HG03432 (cell line): Measurements from ENCODE around the gene ESPNL.

ENCODE experiments used
- ATAC-seq: cut with Tn5 transposase; IDR thresholded peaks from one replicate; pipeline ENCODE4 v1.9.1; 2021; ENCODE audit warnings: mild to moderate bottlenecking, moderate library complexity; ENCODE audit not compliant: unreplicated experiment

The ESPNL gene

DNA sequence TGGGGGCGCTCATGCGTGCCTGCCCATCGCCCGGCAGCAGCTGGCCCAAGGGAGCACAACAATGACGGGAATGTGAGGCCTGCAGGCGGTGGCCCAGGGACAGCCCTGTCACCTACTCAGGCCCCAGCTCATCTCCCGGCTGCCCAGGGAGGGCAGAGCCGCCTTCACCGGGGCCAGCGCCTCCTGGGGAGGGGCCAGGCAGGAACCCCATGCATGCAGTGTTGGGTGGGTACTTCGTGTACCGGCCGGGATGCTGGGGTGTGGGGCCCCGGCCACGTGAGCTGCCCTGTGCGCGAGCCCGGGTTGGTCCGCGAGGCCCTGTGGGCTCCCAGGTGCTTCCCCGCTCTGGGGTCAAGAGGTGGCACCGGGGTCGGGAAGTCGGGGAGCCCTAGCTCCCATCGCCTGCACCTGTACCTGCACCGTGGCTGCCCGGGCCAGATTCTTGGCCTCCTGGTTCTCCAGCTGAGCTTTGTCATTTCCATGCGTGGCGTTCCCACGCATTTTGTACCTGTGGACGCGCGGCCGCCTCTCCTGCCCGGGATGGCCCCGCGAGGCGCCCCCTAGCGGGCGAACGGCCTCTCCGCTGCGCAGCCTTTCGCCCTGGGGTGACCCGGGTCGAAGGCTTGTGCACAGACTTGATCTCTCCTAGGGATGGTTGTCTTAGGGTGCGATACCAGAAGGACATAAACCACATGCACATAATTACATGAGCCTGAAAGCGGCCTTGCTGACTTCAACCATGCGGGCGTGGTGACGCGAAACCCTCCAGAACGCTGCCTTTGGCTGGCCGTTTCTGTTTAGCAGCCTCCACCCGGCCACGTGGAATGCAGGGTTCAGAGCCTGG is 39.3 kb downstream of the ESPNL start:
- no peak for ATAC-seq

DNA sequence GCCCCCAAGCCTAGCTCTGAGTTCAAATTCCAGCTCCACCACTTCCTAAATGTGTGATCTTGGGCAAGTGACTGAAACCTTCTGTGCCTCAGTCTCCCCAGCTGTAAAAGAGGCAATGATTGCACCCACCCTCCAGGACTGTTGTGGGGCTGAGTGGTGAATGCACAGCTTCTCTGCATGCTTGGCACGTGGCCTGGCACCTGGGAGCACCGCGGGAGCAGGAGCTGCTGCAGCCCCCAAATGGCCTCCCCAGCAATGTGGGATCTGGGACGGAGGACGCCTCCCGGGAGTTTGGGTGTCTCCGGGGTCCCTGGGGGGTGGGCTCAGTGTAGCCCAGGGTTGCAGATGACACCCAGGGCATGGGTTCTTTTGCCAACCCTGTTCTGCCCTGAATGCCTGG is 39.9 kb downstream of the ESPNL start:
- no peak for ATAC-seq

DNA sequence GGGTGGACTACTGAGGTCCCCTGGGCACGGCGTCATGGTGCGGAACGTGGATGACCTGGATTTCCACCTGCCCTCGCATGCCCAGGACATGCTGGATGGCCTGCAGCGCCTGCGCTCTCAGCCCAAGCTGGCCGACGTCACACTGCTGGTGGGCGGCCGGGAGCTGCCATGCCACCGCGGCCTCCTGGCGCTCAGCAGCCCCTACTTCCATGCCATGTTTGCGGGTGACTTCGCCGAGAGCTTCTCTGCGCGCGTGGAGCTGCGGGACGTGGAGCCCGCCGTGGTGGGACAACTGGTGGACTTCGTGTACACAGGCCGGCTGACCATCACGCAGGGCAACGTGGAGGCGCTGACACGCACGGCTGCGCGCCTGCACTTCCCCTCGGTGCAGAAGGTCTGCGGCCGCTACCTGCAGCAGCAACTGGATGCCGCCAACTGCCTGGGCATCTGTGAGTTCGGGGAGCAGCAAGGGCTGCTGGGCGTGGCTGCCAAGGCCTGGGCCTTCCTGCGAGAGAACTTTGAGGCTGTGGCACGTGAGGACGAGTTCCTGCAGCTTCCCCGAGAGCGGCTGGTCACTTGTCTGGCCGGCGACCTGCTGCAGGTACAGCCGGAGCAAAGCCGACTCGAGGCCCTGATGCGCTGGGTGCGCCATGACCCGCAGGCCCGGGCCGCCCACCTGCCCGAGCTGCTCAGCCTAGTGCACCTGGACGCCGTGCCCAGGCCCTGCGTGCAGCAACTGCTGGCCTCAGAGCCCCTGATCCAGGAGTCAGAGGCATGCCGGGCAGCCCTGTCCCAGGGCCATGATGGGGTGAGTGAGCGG is 40.8 kb downstream of the ESPNL start:
- ATAC-seq = no peak

DNA sequence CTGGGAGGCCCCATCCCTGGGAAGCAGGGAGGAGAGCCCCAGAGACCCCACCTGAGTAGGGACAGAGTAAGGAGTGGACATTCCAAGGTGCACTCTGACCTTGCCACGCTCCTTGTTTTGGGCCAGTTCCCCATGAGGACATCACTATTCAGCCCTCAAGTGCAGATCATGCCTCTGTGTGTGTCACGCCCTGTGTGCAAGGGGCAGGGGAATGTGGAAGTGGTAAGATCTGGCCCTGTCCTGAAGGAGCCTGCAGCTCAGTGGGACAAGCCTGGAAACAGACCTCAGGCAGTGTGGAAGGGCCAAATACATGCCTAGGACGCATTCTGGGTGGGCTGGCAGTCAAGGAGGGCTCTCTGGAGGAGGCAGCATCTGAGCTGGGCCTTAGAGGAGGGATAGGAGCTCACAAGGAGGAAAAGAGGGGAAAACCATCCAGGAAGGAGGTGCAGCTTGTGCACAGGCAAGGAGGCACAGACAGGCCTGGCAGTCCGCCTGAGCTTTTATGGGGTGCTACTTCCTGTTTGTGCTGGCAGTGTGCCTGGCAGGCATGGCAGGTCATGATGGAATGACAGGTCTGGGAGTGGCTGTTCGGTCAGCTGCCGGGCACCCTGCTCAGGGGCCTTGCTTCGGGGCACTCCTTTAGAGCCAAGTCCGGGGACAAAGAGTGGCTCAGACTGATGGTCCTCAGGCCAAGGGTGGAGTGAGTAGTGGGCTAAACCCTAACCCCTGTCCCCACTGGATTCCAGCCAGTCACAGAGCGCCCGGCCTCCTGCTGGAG is 41.6 kb downstream of the ESPNL start:
- ATAC-seq = no peak

DNA sequence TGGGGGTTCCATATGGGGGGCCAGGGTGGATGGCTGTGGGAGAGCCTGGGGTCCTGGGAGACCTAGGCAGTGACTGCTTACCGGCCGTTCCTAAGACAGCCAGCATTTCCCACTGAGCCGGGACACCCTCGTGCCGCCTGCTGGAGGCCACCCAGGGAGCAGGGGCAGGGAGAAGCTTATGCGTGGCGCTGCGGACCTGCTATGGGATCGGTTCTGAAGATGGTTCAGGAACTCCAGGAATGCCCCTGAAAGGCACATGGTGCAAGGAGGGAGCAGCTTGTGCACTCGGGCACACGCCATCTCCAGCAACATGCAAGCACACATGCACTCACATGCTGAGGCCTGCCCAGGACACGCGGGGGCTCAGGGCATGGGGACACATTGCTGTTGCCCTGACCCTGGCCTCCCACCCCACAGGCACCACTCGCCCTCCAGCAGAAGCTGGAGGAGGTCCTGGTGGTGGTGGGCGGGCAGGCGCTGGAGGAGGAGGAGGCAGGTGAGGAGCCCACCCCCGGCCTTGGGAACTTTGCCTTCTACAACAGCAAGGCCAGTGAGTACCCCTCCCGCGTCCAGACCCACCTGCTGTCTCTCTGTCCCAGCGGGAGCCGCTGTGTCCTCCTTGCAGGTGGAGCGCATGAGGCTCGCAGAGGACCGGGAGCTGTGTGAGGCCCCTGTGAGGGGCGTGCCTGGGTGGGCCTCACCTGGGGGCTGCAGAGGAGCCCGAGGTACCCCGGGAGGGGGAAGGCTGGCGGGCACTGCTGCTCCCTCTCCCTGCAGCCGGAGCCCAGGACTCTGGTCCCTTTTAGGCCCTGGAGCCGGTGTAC is 42.5 kb downstream of the ESPNL start:
- no peak for ATAC-seq

GRCh38 chr2:238143239-238143951 is 43.3 kb downstream of the ESPNL start:
- ATAC-seq = no peak

- ATAC-seq = no peak
Measured at GRCh38 chr2:238144262-238144661, 44.1 kb downstream of the ESPNL start.

DNA sequence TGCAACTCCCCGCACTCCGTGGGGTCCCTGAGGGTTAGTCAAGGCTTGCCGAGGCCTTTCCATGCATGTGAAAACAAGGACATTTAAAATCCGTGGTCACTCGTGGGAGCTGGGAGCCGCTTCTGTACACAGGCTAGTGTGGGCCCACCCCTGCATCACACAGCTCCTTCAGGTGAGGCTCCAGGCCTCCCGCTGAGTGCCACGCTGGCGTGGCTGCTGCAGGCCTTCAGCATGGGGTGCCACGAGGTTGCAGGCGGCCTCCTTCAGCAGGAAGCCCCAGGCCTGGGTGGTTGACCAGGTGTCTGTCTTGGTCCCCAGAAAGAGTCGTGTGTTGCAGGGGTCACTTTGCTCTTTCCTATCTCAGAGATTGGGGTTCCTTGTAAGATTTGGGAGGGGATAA is 44.9 kb downstream of the ESPNL start:
- no peak for ATAC-seq

- no peak for ATAC-seq
Measured at GRCh38 chr2:238145851-238146250, 45.7 kb downstream of the ESPNL start.

GRCh38 chr2:238146884-238147544 is 46.9 kb downstream of the ESPNL start:
- no peak for ATAC-seq

DNA sequence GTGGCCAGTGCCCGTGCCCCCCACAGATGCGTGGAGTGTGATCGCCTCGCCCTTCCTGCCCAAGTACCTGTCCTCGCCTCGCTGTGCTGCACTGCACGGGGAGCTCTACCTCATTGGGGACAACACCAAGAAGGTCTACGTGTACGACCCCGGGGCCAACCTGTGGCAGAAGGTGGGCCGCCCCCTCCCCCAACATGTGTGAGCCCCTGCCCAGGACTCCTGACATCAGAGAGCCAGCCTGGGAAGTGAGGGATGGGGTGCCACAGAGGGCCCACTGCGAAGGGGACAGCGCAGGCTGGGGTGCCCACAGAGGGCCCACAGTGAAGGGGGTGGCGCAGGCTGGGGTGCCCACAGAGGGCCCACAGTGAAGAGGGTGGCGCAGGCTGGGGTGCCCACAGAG is 48.8 kb downstream of the ESPNL start:
- no peak for ATAC-seq

- ATAC-seq = no peak
Measured at GRCh38 chr2:238149841-238150572, 49.9 kb downstream of the ESPNL start.

GRCh38 chr2:238150686-238151085 is 50.5 kb downstream of the ESPNL start:
- no peak for ATAC-seq

- ATAC-seq = no peak
Measured at GRCh38 chr2:238151205-238151604, 51.1 kb downstream of the ESPNL start.

GRCh38 chr2:238151628-238152235 is 51.6 kb downstream of the ESPNL start:
- no peak for ATAC-seq

GRCh38 chr2:238152771-238153688 is 52.9 kb downstream of the ESPNL start:
- no peak for ATAC-seq

DNA sequence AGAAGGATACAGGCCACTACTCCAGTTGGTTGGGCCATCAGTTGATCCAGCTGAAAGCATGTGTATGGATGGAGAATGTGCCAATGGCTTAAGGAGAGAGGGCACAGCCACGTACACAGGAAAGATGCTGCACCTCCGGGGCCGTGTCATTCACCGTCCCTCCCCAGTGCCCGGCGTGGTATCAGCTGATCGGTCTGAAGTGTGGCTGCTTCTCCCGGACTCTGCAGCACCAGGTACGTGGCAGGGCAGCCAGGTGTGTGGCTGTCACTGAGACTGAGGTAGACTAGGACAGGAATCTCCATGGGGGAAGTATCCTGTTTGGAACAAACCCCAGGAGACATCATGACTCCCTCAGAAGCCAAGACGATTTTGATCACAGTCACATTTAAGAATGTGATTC is 54.4 kb downstream of the ESPNL start:
- no peak for ATAC-seq
